SK-N-SH treated with all-trans-retinoic acid at 6 μM for 48 hours (cell line): ENCODE measurements around the gene HNRNPA3.

Experiments used
- ATAC-seq: fragments of 200-7000 bp; cut with Tn5 transposase; 3 replicates; pipeline ENCODE4 v1.9.1; 2020; ENCODE audit warnings: mild to moderate bottlenecking, moderate library complexity
- CSDC2 ChIP-seq: fragments of 250-450 bp; sonication (Bioruptor Pico); IDR thresholded peaks from 2 replicates; pipeline ENCODE4 v1.5.0; 2020; ENCODE audit warnings: mild to moderate bottlenecking, moderate library complexity
- ESRRG ChIP-seq: fragments of 250-450 bp; sonication (Bioruptor Pico); IDR thresholded peaks from 2 replicates; pipeline ENCODE4 v1.6.1; 2021; ENCODE audit warnings: mild to moderate bottlenecking
- OSR1 ChIP-seq: fragments of 250-450 bp; sonication (Bioruptor Pico); IDR thresholded peaks from 2 replicates; pipeline ENCODE4 v1.8.0; 2022; ENCODE audit warnings: moderate library complexity, mild to moderate bottlenecking, inconsistent platforms
- TCF4 ChIP-seq: fragments of 250-450 bp; sonication (Bioruptor Pico); IDR thresholded peaks from 2 replicates; pipeline ENCODE4 v1.8.0; 2021; ENCODE audit warnings: mild to moderate bottlenecking, moderate library complexity, borderline replicate concordance
- ZFP30 ChIP-seq: fragments of 450-650 bp; formaldehyde crosslinking; IDR thresholded peaks from 2 replicates; pipeline ENCODE4 v1.5.0; 2022; ENCODE audit warnings: mild to moderate bottlenecking, moderate library complexity

HNRNPA3 gene

GRCh38 chr2:177273408-177273807, 60.8 kb downstream of the HNRNPA3 start:
- no peak for ATAC-seq
- no peak for TF ChIP-seq ESRRG (CRISPR knock-in tag)
- no peak for TF ChIP-seq TCF4
- TF ChIP-seq OSR1 = no peak
- no peak for TF ChIP-seq ZFP30 (CRISPR knock-in tag)
- no peak for TF ChIP-seq CSDC2 (CRISPR knock-in tag)
